NAMALWA (cell line): ENCODE results near the gene CYRIA.

Source experiments
- DNase-seq: peaks from one replicate; pipeline ENCODE4 v3.0.0-alpha.2; 2015; ENCODE audit warnings: low spot score

CYRIA gene

GRCh38 chr2:16665748-16666448 is at the start of gene CYRIA:
Gene CYRIA (minus strand): TSS chr2:16665834. CDS start chr2:16588119, 77,715 bp downstream.
- peak; percentile 54 for DNase-seq

DNA sequence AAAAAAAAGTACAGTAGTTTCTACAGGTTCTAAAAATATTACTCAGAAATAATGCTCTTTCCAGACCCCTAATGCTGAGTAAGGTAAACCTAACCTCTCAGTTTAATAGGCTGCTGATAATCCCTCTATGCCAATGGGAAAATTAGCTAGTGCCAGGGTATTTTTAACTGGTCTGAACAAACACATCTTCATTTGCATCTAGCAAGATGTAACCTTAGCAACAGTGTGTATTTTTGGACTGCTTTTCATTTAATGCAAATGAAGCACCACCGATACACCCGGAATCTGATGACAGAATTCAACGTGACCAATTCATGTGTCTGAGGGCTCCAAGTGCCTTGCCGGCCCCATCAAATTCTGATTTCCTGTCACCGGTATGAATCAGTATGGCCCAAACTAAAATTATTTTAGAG is 47.4 kb upstream of the CYRIA start:
- DNase-seq: peak; percentile 94

DNA sequence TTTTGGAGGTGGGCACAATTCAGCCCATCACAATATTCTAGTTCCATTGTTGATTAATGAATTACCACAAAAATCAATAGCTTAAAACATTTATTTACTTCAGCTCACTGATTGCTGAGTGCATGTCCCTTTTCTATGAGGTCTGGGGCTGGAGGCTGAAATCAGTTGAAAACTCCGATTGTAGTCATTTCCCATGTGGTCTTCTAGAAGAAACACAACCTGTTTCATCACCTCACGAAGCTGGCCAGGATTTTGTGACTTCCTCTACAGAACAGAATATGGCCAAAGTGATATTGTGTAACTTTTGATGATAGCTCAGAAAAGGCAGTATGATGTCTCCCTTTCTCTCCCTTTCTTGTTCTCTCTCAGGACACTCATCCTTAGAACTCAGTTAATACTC is 44.1 kb upstream of the CYRIA start:
- no peak for DNase-seq

DNA sequence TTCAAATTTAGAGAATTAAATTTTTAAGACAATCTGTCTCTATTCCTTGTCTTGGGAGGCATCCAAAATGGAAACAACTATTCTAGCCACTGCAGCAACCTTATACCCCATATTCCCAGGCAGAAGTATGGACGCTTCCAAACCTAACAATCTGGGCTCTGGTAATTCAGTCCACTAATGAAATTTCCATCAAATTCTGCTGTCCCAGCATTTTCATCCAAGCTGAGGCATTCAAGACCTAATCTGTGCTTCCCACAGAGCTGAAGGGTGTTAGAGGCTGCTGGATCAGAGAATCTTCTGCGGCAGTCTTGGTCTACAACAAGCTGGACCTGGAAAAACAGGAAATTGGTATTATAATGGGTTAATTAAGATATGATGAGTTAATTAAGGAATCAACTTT is 42.5 kb upstream of the CYRIA start:
- no peak for DNase-seq

GRCh38 chr2:16707014-16707623 is 41.5 kb upstream of the CYRIA start:
- no peak for DNase-seq

GRCh38 chr2:16700551-16701259 is 35.1 kb upstream of the CYRIA start:
- no peak for DNase-seq

DNA sequence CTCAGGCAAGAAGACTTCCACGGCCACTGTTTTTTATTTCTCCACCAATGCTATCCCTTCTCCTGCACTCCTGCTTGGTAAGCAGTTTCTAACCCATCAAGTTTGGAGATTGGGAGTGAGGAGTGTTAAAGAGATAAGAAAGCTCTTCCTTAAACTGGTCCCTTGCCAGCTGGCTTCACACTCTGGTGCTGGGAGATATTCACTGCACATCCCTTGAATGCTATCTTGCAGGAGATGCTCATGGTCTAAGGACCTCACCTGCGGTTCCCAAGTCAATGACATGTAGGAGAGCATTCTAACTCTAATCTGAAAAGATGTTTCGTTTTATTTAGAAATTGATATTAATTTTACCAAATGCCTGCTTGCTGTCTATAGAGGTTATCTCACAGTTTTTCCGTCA is 28.2 kb upstream of the CYRIA start:
- DNase-seq: no peak

DNA sequence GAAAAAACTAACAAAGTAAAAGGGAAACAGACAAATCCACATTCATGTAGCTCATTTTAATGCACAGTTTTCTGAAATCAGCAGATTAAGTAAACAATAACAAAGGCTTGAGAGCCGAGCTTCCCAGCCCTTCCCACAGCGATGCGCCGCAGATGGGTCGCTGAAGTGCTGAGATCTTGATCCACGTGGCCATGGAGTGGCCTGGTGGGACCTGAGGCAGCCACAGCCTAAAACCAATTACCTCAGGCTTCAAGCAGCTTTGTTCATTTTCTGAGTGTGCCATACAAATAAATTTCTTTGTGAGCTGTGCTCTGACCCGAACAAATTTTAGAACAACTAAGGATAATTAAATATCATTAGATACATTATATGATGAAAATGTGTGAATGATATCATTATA is 25.6 kb upstream of the CYRIA start:
- DNase-seq: no peak

- DNase-seq: no peak
Measured at GRCh38 chr2:16687955-16688354, 22.3 kb upstream of the CYRIA start.

- DNase-seq: no peak
Measured at GRCh38 chr2:16687222-16687621, 21.6 kb upstream of the CYRIA start.

DNA sequence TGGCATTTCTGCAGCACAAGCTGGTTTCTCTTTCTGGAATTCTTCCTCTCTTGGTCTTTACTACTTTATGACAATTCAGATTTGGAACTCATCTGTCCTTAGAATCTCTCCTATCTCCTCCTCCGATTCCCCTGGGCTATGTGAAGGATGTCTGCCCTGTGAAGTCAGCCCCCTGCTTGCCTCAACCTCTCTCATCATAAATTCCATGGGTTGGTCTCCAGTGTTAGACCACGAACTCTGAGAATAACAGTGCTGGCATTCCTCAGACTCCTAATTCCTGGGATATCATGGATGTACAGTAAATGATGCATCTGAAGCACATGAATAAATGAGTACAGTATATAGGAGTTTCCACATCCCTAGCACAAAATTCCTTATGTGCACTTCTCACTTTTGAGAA is 21.0 kb upstream of the CYRIA start:
- DNase-seq: no peak

- no peak for DNase-seq
Measured at GRCh38 chr2:16685340-16685715, 19.7 kb upstream of the CYRIA start.

- DNase-seq: no peak
Measured at GRCh38 chr2:16684676-16685339, 19.2 kb upstream of the CYRIA start.

GRCh38 chr2:16683576-16683975 is 17.9 kb upstream of the CYRIA start:
- DNase-seq: no peak

DNA sequence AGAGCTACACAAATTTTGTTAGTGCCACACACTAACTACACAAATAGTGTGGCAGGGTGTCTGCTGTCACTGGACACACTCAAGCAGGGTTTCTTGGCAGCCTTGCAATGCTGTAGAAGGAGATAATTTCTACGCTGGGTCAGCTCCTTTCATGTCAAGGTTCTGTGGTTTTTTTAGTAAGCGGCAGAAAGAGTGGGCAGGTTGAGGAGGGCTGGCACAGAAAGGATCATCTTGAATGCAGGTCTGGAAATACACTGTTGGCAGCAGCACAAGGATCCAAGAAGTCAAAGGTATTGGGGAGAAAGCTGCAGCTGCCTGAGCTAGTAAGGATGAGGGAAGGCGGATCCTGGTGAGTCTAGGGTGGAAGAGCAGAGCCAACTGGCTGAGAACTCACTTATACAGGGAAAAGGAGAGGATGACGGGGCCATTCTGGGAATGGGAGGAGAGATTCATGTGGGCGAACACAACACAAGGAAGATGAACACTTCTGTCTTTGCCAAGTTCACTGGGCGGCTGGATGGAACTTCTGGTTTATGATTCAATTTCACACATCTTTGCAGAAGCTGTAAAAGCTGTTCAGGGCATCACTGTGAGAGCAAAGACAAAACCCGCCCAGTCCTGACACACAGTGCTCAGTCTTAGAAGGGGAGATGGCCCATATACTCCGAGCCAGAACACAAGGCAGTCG is 16.9 kb upstream of the CYRIA start:
- DNase-seq: no peak

GRCh38 chr2:16680781-16681180 is 15.1 kb upstream of the CYRIA start:
- no peak for DNase-seq

DNA sequence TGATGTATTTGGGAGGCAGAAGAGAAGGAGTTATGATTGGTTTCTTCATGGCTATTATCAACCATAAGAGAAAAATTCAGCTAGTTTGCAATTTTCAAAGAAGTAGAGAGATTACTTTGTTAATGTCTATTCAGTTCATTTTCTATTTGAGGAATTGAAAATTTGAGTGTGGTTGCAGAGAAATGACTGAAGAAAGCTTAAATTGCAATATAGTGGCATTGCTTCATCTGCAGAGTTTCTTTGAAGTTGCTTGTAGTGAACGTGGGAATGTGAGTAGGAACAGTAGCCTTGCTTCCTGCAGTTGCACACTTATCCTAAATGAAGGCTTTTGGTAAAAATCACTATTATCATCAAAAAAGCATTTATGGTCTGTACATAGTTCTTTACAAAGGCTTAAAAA is 14.7 kb upstream of the CYRIA start:
- no peak for DNase-seq

DNA sequence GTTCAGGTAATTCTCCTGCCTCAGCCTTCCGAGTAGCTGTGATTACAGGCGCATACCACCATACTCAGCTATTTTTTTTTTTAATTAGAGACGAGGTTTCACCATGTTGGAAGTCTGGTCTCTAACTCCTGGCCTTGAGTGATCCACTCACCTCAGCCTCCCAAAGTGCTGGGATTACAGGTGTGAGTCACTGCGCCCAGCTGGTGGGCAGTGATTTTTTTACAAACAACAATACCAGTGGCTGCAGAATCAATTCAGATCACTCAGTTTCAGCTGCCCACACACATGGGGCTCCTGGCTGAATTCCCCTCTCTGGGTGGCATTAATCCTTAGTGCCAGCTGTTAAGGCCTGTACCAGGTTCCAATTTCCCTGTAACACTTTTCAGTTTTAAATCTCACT is 13.3 kb upstream of the CYRIA start:
- no peak for DNase-seq

GRCh38 chr2:16677875-16678274 is 12.2 kb upstream of the CYRIA start:
- no peak for DNase-seq

- no peak for DNase-seq
Measured at GRCh38 chr2:16675781-16676180, 10.1 kb upstream of the CYRIA start.

- no peak for DNase-seq
Measured at GRCh38 chr2:16674154-16674553, 8.5 kb upstream of the CYRIA start.

DNA sequence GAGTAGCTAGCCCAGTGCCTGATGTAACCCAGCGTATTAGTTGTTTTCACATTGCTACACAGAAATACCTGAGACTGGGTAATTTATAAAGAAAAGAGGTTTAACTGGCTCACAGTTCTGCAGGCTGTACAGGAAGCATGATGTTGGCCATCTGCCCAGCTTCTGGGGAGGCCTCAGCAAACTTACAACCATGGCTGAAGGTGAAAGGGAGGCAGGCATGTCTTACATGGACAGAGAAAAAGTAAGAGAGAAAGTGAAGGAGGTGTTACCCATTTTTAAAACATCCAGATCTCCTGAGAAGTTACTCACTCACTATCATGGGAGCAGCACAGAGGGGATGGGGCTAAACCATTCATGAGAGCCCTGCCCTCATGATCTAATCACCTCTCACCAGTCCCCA is 6.1 kb upstream of the CYRIA start:
- no peak for DNase-seq
